GM12892 (cell line): ENCODE data around the gene KCNJ1.

Experiments used
- DNase-seq: peaks from one replicate; pipeline ENCODE4 v3.0.0; 2011; ENCODE audit not compliant: insufficient read length
- FAIRE-seq: peaks from 2 replicates; lab custom pipeline; 2011; peaks lifted over from hg19 to GRCh38; lab: Jason Lieb, UNC
- POLR2A ChIP-seq: IDR thresholded peaks from 2 replicates; pipeline ENCODE4 v1.6.1; 2011; ENCODE audit warnings: low read depth, low read length, control low read depth
- POLR2AphosphoS5 ChIP-seq: IDR thresholded peaks from 2 replicates; pipeline ENCODE4 v1.6.1; 2011; ENCODE audit warnings: low read depth, low read length, control low read depth
- TAF1 ChIP-seq: IDR thresholded peaks from 2 replicates; pipeline ENCODE4 v1.6.1; 2011; ENCODE audit warnings: low read depth, mild to moderate bottlenecking, control low read depth, low read length, borderline replicate concordance

Gene KCNJ1

DNA sequence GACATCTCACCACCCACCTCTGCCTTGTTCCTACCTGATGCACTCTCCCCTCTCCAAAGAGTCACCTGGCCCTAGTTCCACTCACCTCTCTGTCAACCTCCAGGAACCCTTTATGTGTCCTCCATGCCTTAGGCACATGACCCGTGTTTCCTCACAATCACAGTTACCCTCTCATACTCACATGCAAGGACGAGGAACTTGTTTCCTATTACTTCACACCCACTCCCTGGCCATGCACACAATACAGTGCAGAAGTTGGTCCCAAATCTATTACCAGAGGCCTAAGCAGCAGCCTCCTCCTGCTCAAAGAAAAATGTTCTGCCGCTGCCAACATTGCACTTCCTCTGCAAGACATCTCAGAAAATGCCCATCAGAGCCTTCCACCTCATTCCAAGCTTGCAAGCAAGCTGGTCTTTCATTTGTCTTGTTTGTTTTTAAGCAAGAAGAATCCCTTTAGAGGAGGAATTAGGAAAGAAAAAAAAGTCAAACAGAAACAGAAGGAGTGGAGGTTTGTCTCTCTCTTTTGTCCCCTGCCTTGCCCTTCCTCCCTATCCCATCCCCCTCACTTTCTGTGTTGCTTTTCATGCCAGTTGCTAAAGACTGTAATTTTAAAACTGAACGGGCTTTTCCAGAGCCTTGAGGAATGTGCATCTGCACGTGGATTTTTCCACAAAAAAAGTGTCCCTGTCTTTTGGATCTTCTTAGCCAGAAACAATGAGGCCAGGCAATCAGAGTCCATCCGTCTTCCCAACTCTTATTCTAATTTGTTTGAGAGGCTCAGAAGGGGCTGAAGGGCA is 63.4 kb downstream of the KCNJ1 start:
- FAIRE-seq (no peak), DNase-seq (no peak)
- TF ChIP-seq TAF1 (no peak), POLR2A (no peak), POLR2AphosphoS5 (no peak)

DNA sequence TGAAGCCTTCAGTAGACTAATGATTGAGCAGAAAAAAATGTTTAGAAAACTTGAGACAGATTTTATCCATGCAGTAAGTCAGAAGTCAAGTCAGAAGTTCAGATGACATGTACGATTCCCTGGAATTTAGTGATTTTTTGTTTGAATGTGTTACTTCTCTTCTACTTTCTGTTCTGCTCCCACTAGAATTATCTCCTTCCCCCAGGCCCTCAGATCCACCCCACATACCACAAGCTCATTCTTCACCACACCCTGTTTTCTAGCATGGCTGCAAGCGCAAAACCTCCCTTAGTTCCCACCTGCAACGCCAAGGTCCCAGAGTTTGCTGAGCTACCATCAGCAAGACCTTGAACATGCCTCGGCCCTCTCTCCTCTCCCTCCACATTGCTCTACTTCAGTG is 64.1 kb downstream of the KCNJ1 start:
- no peak for FAIRE-seq
- TF ChIP-seq TAF1 (no peak), POLR2AphosphoS5 (no peak), POLR2A (no peak)
- DNase-seq: no peak

GRCh38 chr11:128802358-128802981 is 64.6 kb downstream of the KCNJ1 start:
- DNase-seq (no peak), FAIRE-seq (no peak)
- TF ChIP-seq POLR2A (no peak), POLR2AphosphoS5 (no peak), TAF1 (no peak)

DNA sequence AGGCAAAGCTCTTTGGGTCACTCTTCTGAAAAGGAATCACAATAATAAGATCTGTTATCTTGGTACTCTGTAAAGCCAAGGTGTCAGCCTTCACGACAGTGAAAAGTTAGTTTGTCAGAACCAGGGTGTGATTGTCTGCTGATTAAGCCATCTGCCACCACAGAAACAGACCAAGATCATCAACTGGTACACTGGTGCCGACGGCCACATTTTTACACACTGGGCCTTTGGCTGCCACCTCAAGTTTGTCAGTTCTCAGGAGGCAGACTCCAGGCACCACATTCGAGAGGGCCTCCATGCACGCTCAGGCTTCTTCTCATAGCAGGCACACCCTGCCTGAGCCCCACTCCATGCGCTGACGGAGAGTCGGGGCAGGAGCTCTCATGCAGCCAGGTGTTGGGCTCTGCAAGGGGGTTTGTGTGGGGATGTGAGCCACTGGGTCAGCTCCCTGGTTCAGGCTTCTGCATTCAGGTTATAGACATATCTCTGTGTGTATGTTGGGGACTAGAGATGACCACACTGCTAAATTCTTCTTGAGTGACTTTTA is 66.2 kb downstream of the KCNJ1 start:
- FAIRE-seq (no peak), DNase-seq (no peak)
- no peak for TF ChIP-seq TAF1
- no peak for TF ChIP-seq POLR2A
- no peak for TF ChIP-seq POLR2AphosphoS5

DNA sequence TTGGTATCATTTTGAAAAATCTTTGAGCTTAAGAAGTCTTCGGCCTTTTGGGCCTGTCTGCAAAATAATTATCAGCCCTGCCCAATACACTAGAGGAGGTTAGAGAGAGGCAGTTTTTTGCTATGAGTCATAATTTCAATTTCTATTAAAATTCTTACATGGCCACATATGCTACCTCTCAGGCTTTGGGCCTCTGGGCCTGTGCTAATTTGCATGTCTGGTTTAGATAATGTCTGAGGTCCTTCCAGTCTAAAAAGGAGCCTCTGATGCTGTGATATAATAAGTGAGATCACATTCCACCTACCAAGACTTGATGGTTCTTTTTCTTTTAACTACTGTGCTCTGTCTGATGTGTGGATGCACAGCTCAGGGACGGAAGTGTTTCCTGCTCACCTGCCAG is 70.8 kb downstream of the KCNJ1 start:
- peak; percentile 87 for FAIRE-seq
- DNase-seq: peak; percentile 33
- TF ChIP-seq POLR2AphosphoS5 (no peak), TAF1 (no peak), POLR2A (no peak)

- TF ChIP-seq POLR2AphosphoS5 (no peak), POLR2A (no peak), TAF1 (no peak)
- no peak for DNase-seq
- FAIRE-seq: no peak
These were observed 76.9 kb downstream of the KCNJ1 start for GRCh38 chr11:128790196-128790595.

DNA sequence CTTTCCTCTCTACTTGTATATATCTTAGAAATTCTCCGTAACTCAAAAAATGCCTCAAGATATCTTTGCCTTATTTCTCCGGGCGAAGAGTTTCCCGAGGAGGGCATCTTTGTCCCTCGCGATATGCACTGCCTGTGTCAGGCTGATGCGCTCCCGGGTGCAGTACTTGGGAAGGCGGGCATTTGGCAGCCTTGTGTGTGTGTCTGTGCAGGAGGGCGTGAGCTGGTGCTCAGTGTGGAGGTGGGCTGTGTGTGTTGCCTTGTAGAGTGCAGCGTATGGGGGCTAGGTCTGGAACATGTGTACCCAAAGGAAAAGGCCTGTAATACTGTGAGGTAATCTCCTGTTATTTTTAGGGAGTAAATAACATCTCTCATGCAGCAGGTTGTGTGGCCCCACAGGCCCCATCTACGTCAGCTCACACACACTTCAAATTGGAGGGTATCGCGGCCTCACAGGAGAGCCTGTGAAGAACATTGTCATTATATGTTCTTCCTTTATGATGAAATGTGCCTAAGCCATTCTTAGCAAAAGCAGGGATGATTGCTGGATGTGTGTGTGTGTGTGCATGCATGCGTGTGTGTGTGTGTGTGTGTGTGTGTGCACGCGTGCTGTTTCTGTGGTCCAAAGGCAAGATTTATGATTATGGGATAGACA is 77.5 kb downstream of the KCNJ1 start:
- no peak for DNase-seq
- no peak for TF ChIP-seq TAF1
- no peak for FAIRE-seq
